Measurements from ENCODE around the gene PPARGC1A. TPM values are rescaled to one million over a fixed set of nuclear protein-coding genes. Genes with fewer than 3 reads are reported as not detected.
A peak's percentile ranks its signal among the peaks of the same experiment; 100 is the strongest.

PPARGC1A gene
- total and polyA plus RNA-seq, 3 experiments from 2014 or later, result not detected

- DNase-seq, result no peak
- CTCF ChIA-PET, result no interaction called here
- no peaks in the 10 kb centered on the region for H3K36me3 ChIP-seq (ENCODE audit: insufficient read depth, low read length)
- H3K4me1 Mint-ChIP-seq, result no peaks in the 10 kb centered on the region
- H3K4me3 Mint-ChIP-seq, result no peak overlapping the region
- H3K27me3 Mint-ChIP-seq, result no peaks in the 10 kb centered on the region
- no peaks in the 10 kb centered on the region for H3K9me3 ChIP-seq (ENCODE audit: low read length)
- POLR2A ChIA-PET, result no interaction called here
- H3K9me3 Mint-ChIP-seq, result peaks cover 0 to 10% (median 0%) of the 10 kb centered on the region in 5 donors
- H3K27ac Mint-ChIP-seq, result no peak overlapping the region
- H3K27ac ChIP-seq (ENCODE audit: low read depth, low read length), result no peak overlapping the region
- no peaks in the 10 kb centered on the region for H3K4me1 ChIP-seq (ENCODE audit: insufficient read depth, low read length)
- H3K36me3 Mint-ChIP-seq, result no peaks in the 10 kb centered on the region
- no peaks in the 10 kb centered on the region for H3K27me3 ChIP-seq (ENCODE audit: insufficient read depth, low read length, poor library complexity, severe bottlenecking)
- no peak overlapping the region for H3K4me3 ChIP-seq (ENCODE audit: low read length)
These were observed 14.1 kb upstream of the PPARGC1A start for GRCh38 chr4:23903859-23904438.

DNA sequence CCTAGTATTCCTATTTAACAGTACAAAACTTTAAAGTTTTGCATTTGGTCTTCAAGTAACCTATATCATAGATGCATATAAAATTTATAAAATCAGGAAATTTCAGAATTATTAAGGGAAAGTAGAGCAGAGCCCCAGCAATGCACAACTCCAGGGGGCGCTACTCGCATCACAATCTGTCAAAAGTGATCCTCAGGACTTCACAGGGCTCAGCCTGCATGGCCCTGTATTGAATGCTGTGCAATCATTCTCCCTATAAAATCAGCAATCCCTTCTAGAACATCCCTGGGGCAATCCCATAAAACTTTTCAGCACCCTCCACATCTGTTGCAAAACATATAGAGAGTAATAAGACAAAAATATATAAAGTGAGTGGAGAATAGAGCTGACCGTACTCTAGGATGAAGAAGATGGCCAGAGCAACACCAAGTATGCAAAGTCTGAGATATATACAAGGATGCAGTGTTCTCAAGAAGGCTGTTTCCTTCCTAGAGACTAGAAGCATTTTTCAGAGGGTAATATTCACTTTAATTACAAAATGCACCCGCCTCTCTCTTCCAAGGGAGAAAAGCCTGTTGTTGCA is 12.5 kb upstream of the PPARGC1A start:
- H3K4me1 ChIP-seq (ENCODE audit: insufficient read depth, low read length), result no peaks in the 10 kb centered on the region
- DNase-seq, result no peak
- no peaks in the 10 kb centered on the region for H3K27me3 ChIP-seq (ENCODE audit: insufficient read depth, low read length, poor library complexity, severe bottlenecking)
- H3K4me3 ChIP-seq (ENCODE audit: low read length), result no peak overlapping the region
- Mint-ChIP-seq H3K36me3 (no peaks in the 10 kb centered on the region), H3K27ac (no peak overlapping the region), H3K9me3 (peaks cover 0 to 6% (median 0%) of the 10 kb centered on the region in 5 donors), H3K4me3 (no peak overlapping the region), H3K27me3 (no peaks in the 10 kb centered on the region), H3K4me1 (no peaks in the 10 kb centered on the region)
- no peaks in the 10 kb centered on the region for H3K36me3 ChIP-seq (ENCODE audit: insufficient read depth, low read length)
- POLR2A ChIA-PET, result no interaction called here
- no peaks in the 10 kb centered on the region for H3K9me3 ChIP-seq (ENCODE audit: low read length)
- CTCF ChIA-PET, result no interaction called here
- H3K27ac ChIP-seq (ENCODE audit: low read depth, low read length), result no peak overlapping the region

GRCh38 chr4:23900636-23901035 is 10.8 kb upstream of the PPARGC1A start:
- Histone ChIP-seq H3K27ac (ENCODE audit: low read depth, low read length) (no peak overlapping the region), H3K4me3 (ENCODE audit: low read length) (no peak overlapping the region), H3K27me3 (ENCODE audit: insufficient read depth, low read length, poor library complexity, severe bottlenecking) (no peaks in the 10 kb centered on the region), H3K9me3 (ENCODE audit: low read length) (no peaks in the 10 kb centered on the region), H3K36me3 (ENCODE audit: insufficient read depth, low read length) (no peaks in the 10 kb centered on the region), H3K4me1 (ENCODE audit: insufficient read depth, low read length) (no peaks in the 10 kb centered on the region)
- Mint-ChIP-seq H3K27ac (peak overlapping the region in 1 of 8 donors; percentile 32), H3K27me3 (no peaks in the 10 kb centered on the region), H3K9me3 (peaks cover 0 to 6% (median 0%) of the 10 kb centered on the region in 5 donors), H3K4me3 (no peak overlapping the region), H3K36me3 (no peaks in the 10 kb centered on the region), H3K4me1 (no peaks in the 10 kb centered on the region)
- no peak for DNase-seq
- CTCF ChIA-PET, result no interaction called here
- POLR2A ChIA-PET, result no interaction called here

GRCh38 chr4:23899565-23899964 is 9.7 kb upstream of the PPARGC1A start:
- no peak for DNase-seq
- H3K4me3 Mint-ChIP-seq, result no peak overlapping the region
- H3K36me3 Mint-ChIP-seq, result no peaks in the 10 kb centered on the region
- peaks cover 0 to 4% (median 0%) of the 10 kb centered on the region in 5 donors for H3K9me3 Mint-ChIP-seq
- Histone ChIP-seq H3K36me3 (ENCODE audit: insufficient read depth, low read length) (no peaks in the 10 kb centered on the region), H3K9me3 (ENCODE audit: low read length) (no peaks in the 10 kb centered on the region), H3K4me3 (ENCODE audit: low read length) (no peak overlapping the region), H3K27ac (ENCODE audit: low read depth, low read length) (no peak overlapping the region), H3K4me1 (ENCODE audit: insufficient read depth, low read length) (no peaks in the 10 kb centered on the region), H3K27me3 (ENCODE audit: insufficient read depth, low read length, poor library complexity, severe bottlenecking) (no peaks in the 10 kb centered on the region)
- POLR2A ChIA-PET, result no interaction called here
- H3K27ac Mint-ChIP-seq, result no peak overlapping the region
- no peaks in the 10 kb centered on the region for H3K4me1 Mint-ChIP-seq
- no peaks in the 10 kb centered on the region for H3K27me3 Mint-ChIP-seq
- CTCF ChIA-PET, result no interaction called here

DNA sequence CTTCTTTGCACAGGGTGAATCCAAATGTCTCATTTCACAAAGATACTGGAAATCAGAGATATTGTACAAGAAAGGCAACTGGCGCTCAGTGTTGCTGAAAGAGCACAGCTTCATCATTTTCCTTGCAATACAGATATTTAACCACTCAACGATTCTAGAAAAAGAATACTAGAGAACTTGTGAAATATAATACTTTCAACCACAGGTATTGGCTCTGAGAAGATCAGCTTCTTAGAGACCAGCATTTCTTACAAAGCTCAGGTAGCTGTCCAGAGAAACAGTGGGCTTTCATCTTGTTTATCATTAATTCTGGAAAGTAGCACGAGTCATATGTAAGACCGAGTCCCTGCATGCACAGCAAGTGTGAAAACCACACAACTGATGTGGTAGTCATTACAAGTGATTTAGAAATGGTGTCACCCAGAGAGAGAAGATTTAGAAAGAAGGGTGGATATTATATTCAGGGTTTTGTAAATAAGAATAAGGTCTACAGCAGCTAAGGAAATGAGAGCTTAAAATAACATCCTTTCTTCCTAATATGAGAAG is 7.8 kb upstream of the PPARGC1A start:
- H3K36me3 Mint-ChIP-seq, result no peaks in the 10 kb centered on the region
- H3K4me3 ChIP-seq (ENCODE audit: low read length), result no peak overlapping the region
- POLR2A ChIA-PET, result no interaction called here
- H3K9me3 ChIP-seq (ENCODE audit: low read length), result no peaks in the 10 kb centered on the region
- H3K4me1 Mint-ChIP-seq, result no peaks in the 10 kb centered on the region
- no peak overlapping the region for H3K4me3 Mint-ChIP-seq
- H3K27me3 Mint-ChIP-seq, result no peaks in the 10 kb centered on the region
- no peak for DNase-seq
- H3K27ac ChIP-seq (ENCODE audit: low read depth, low read length), result no peak overlapping the region
- peaks cover 0 to 4% (median 0%) of the 10 kb centered on the region in 5 donors for H3K9me3 Mint-ChIP-seq
- no peaks in the 10 kb centered on the region for H3K36me3 ChIP-seq (ENCODE audit: insufficient read depth, low read length)
- no peaks in the 10 kb centered on the region for H3K4me1 ChIP-seq (ENCODE audit: insufficient read depth, low read length)
- no peak overlapping the region for H3K27ac Mint-ChIP-seq
- CTCF ChIA-PET, result no interaction called here
- no peaks in the 10 kb centered on the region for H3K27me3 ChIP-seq (ENCODE audit: insufficient read depth, low read length, poor library complexity, severe bottlenecking)

GRCh38 chr4:23894021-23894420 is 4.2 kb upstream of the PPARGC1A start:
- no peak overlapping the region for H3K27ac Mint-ChIP-seq
- ChIA-PET POLR2A (no interaction called here), CTCF (no interaction called here)
- Histone ChIP-seq H3K4me1 (ENCODE audit: insufficient read depth, low read length) (no peaks in the 10 kb centered on the region), H3K27ac (ENCODE audit: low read depth, low read length) (no peak overlapping the region), H3K27me3 (ENCODE audit: insufficient read depth, low read length, poor library complexity, severe bottlenecking) (no peaks in the 10 kb centered on the region), H3K9me3 (ENCODE audit: low read length) (no peaks in the 10 kb centered on the region), H3K36me3 (ENCODE audit: insufficient read depth, low read length) (no peaks in the 10 kb centered on the region), H3K4me3 (ENCODE audit: low read length) (no peak overlapping the region)
- peaks cover 3 to 12% (median 4%) of the 10 kb centered on the region in 3 donors for H3K4me1 Mint-ChIP-seq
- peaks cover 0 to 1% of the 10 kb centered on the region in 2 donors for H3K27me3 Mint-ChIP-seq
- no peak overlapping the region for H3K4me3 Mint-ChIP-seq
- no peaks in the 10 kb centered on the region for H3K9me3 Mint-ChIP-seq
- H3K36me3 Mint-ChIP-seq, result peaks cover 0 to under 1% (median 0%) of the 10 kb centered on the region in 3 donors
- no peak for DNase-seq

DNA sequence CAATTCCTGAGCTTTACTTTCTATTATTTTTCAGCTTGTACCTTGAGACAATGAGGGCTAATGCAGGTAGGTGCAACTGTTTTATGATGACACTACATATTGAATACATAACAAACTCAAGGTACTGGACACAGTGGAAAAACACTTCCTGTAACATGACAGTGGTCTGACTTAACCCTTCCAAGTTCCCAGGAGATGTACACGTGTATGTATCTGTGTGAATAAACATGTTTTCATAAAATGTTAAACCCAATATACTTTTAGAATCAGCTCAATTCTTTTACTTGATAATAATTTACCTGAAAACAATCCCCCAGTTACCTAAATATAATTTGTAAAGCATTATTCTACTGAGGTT is 1.2 kb upstream of the PPARGC1A start:
- Mint-ChIP-seq H3K36me3 (peaks cover 0 to 2% (median 0%) of the 10 kb centered on the region in 3 donors), H3K4me1 (peaks cover 3 to 12% (median 7%) of the 10 kb centered on the region in 3 donors), H3K9me3 (peaks cover 0 to 2% (median 0%) of the 10 kb centered on the region in 5 donors), H3K27me3 (peaks cover 0 to 1% of the 10 kb centered on the region in 2 donors), H3K4me3 (no peak overlapping the region), H3K27ac (no peak overlapping the region)
- Histone ChIP-seq H3K27ac (ENCODE audit: low read depth, low read length) (no peak overlapping the region), H3K4me3 (ENCODE audit: low read length) (no peak overlapping the region), H3K4me1 (ENCODE audit: insufficient read depth, low read length) (no peaks in the 10 kb centered on the region), H3K9me3 (ENCODE audit: low read length) (no peaks in the 10 kb centered on the region), H3K36me3 (ENCODE audit: insufficient read depth, low read length) (no peaks in the 10 kb centered on the region), H3K27me3 (ENCODE audit: insufficient read depth, low read length, poor library complexity, severe bottlenecking) (no peaks in the 10 kb centered on the region)
- no peak for DNase-seq
- ChIA-PET CTCF (no interaction called here), POLR2A (no interaction called here)

DNA sequence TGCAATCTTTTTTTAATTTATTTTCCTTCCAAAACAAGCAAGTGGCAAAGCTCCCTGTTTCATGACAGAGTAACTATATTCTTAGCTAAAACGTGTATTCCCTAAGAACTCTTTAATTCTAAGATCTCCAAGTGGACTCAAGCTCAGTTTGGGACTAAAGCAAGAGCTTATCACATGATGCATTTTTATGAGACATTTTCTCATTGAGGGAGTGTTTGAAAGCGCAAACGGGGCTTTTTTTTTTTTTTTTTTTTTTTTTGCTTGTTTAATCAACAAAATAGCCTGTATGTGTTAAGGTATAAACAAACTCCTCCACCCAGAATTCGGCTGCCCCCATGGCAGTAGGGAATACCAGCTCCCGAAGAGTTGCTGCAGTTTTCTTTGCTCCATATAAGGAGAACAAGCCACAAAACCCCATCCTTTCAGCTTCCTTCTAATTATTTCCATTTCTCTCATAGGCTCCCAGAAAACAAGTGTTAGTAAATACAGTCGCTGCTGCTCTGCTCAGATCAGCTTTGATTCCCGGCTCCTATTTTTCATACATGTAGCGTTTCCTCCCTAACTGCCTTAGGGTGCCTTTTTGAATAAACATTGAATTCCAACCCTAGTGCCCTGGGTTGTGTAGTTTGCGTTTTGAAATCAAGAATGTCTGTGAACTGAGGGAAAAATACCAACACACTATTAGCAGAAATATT is 669 bp upstream of the PPARGC1A start:
- Histone ChIP-seq H3K9me3 (ENCODE audit: low read length) (no peaks in the 10 kb centered on the region), H3K27ac (ENCODE audit: low read depth, low read length) (no peak overlapping the region), H3K36me3 (ENCODE audit: insufficient read depth, low read length) (no peaks in the 10 kb centered on the region), H3K27me3 (ENCODE audit: insufficient read depth, low read length, poor library complexity, severe bottlenecking) (no peaks in the 10 kb centered on the region), H3K4me1 (ENCODE audit: insufficient read depth, low read length) (no peaks in the 10 kb centered on the region), H3K4me3 (ENCODE audit: low read length) (no peak overlapping the region)
- ChIA-PET POLR2A (no interaction called here), CTCF (no interaction called here)
- H3K27ac Mint-ChIP-seq, result no peak overlapping the region
- H3K27me3 Mint-ChIP-seq, result peaks cover 0 to 1% of the 10 kb centered on the region in 2 donors
- H3K4me1 Mint-ChIP-seq, result peaks cover 3 to 12% (median 7%) of the 10 kb centered on the region in 3 donors
- peaks cover 0 to 2% (median 0%) of the 10 kb centered on the region in 3 donors for H3K36me3 Mint-ChIP-seq
- H3K9me3 Mint-ChIP-seq, result peaks cover 0 to 2% (median 0%) of the 10 kb centered on the region in 5 donors
- no peak for DNase-seq
- no peak overlapping the region for H3K4me3 Mint-ChIP-seq

Measured in CD8-positive, alpha-beta memory T cell (primary cell).